PFSK-1 (cell line): ENCODE measurements around the gene SUMO4.

ENCODE experiments used
- FOXP2 ChIP-seq: optimal IDR thresholded peaks from 2 replicates; pipeline ENCODE3; 2011; ENCODE audit warnings: borderline replicate concordance, control low read depth, inconsistent platforms; ENCODE audit not compliant: insufficient read depth; ENCODE audit errors: extremely low read length, extremely low read depth
- POLR2AphosphoS5 ChIP-seq: IDR thresholded peaks from 2 replicates; pipeline ENCODE4 v1.6.1; 2012; ENCODE audit warnings: low read depth, mild to moderate bottlenecking, control low read depth, low read length, moderate library complexity
- SIN3A ChIP-seq: IDR thresholded peaks from 2 replicates; pipeline ENCODE4 v1.6.1; 2012; ENCODE audit warnings: mild to moderate bottlenecking, low read length, moderate library complexity, borderline replicate concordance; ENCODE audit not compliant: insufficient read depth
- TAF1 ChIP-seq: IDR thresholded peaks from 2 replicates; pipeline ENCODE4 v1.6.1; 2012; ENCODE audit warnings: low read length, control low read depth, borderline replicate concordance; ENCODE audit not compliant: insufficient read depth
- TF ChIP-seq, protein P1 (sequence below), 2 experiments: IDR thresholded peaks; 2 replicates each; pipeline versions ENCODE4 v1.6.1 to v1.8.0; 2011 to 2012; ENCODE audit warnings: low read depth in 2 of 2, low read length in 2 of 2, control low read depth in 1 of 2, inconsistent platforms in 1 of 2, mild to moderate bottlenecking in 1 of 2, moderate library complexity in 1 of 2; ENCODE audit not compliant: insufficient read depth in 1 of 2

SUMO4 gene

DNA sequence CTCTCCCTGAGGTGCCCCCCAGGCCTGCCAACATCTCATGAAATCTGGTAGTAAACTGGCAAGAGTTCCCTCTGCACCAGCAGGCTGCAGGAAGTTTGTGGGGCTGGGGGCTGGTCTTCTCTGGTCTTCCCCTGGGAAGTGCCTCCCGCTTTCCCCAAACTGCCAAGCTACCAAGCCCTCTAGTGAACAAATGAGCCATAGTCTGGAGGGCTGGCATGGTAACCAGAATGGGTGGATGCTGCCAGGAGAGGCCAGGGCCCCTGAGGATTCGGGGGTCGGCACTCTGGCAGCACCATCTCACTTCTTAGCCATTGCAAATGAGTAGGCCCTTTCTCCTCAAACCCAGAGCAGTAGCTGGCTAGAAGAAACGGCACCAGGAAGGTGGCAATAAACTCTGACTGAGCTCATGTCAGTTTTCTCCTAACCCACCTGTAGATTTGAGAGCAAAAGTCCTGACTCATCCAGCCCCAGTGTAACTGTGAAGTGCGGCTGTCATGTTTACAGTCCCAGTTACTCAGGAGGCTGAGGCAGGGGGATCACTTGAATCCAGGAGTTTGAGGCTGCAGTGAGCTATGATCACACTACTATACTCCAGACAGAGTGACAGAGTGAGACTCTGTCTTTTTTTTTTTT is 48.9 kb downstream of the SUMO4 start:
- TF ChIP-seq FOXP2 (no peak), POLR2AphosphoS5 (no peak), TAF1 (no peak)
- TF ChIP-seq, protein P1, sequence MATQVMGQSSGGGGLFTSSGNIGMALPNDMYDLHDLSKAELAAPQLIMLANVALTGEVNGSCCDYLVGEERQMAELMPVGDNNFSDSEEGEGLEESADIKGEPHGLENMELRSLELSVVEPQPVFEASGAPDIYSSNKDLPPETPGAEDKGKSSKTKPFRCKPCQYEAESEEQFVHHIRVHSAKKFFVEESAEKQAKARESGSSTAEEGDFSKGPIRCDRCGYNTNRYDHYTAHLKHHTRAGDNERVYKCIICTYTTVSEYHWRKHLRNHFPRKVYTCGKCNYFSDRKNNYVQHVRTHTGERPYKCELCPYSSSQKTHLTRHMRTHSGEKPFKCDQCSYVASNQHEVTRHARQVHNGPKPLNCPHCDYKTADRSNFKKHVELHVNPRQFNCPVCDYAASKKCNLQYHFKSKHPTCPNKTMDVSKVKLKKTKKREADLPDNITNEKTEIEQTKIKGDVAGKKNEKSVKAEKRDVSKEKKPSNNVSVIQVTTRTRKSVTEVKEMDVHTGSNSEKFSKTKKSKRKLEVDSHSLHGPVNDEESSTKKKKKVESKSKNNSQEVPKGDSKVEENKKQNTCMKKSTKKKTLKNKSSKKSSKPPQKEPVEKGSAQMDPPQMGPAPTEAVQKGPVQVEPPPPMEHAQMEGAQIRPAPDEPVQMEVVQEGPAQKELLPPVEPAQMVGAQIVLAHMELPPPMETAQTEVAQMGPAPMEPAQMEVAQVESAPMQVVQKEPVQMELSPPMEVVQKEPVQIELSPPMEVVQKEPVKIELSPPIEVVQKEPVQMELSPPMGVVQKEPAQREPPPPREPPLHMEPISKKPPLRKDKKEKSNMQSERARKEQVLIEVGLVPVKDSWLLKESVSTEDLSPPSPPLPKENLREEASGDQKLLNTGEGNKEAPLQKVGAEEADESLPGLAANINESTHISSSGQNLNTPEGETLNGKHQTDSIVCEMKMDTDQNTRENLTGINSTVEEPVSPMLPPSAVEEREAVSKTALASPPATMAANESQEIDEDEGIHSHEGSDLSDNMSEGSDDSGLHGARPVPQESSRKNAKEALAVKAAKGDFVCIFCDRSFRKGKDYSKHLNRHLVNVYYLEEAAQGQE (IDR thresholded peaks at IDR 0.05; ENCODE audit: insufficient read depth in 1 of 2, low read depth in 2 of 2, low read length in 2 of 2) = no peak

DNA sequence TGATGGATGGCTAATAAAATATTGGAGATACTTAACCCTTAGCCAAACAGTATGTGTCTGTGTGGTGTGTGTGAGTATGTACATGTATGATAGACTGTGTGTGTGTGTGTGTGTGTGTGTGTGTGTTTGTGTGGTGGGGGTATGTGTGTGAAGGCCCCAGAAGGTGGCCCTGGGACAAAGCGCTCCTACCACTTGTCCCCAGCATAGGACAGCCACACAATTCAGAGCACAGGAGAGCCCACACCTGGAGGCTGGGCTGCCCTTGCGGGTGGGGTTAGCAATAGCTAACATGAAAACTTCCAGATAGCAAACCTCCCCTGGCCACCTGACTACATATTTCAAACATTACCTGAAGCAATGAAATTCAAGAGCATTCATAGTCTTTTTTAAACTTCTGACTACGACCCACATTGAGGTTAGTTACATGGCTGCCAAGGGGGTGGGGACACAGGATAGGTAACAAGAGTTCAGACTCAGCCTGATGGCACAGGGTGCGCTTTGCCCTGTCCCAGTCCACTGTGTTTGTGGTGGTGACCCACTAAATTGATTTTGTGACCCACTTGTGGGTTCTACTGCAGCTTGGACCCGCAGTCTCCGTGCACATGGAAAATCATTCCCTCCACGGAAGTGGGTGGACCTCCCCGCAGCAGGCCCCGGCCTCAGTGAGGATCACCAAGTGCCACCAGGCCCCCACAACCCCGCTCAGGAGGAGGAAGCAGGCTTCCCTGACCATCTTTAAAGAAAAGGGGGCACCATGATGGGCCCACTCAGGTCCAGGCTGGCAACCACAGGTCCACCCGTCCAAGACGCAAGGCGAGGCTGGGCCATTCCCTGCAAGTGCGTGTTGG is 50.0 kb downstream of the SUMO4 start:
- TF ChIP-seq TAF1 (no peak), SIN3A (no peak), FOXP2 (no peak), POLR2AphosphoS5 (no peak)
- TF ChIP-seq, protein P1 (IDR thresholded peaks at IDR 0.05; ENCODE audit: insufficient read depth in 1 of 2, low read depth in 2 of 2, low read length in 2 of 2) = no peak
